ENCODE measurements around the gene MCF2L.
"Not testable (repeated sequence)": the region's sequence is repeated elsewhere in the genome, so short reads cannot be mapped to it uniquely, and the experiment has no call there.

DNA sequence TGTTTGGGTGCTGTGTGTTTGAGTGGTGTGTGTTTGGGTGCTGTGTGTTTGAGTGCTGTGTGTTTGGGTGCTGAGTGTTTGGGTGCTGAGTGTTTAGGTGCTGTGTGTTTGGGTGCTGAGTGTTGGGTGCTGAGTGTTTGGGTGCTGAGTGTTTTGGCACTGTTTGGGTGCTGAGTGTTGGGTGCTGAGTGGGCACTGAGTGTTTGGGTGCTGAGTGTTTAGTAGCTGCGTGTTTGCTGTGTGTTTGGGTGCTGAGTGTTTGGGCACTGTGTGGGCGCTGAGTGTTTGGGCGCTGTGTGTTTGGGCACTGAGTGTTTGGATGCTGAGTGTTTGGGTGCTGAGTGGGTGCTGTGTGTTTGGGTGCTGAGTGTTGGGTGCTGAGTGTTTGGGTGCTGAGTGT, 88.5 kb downstream of the MCF2L start:
- TF ChIP-seq, protein P1, sequence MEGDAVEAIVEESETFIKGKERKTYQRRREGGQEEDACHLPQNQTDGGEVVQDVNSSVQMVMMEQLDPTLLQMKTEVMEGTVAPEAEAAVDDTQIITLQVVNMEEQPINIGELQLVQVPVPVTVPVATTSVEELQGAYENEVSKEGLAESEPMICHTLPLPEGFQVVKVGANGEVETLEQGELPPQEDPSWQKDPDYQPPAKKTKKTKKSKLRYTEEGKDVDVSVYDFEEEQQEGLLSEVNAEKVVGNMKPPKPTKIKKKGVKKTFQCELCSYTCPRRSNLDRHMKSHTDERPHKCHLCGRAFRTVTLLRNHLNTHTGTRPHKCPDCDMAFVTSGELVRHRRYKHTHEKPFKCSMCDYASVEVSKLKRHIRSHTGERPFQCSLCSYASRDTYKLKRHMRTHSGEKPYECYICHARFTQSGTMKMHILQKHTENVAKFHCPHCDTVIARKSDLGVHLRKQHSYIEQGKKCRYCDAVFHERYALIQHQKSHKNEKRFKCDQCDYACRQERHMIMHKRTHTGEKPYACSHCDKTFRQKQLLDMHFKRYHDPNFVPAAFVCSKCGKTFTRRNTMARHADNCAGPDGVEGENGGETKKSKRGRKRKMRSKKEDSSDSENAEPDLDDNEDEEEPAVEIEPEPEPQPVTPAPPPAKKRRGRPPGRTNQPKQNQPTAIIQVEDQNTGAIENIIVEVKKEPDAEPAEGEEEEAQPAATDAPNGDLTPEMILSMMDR (IDR thresholded peaks at IDR 0.05), result not testable (repeated sequence)
- not testable (repeated sequence) for TF ChIP-seq POLR2A (IDR thresholded peaks at IDR 0.05)

Data from body of pancreas (tissue), 4 donors.